ENCODE measurements around the gene SHH. TPM values are rescaled to one million over a fixed set of nuclear protein-coding genes. Genes with fewer than 3 reads are reported as not detected.

Gene SHH
- total and polyA plus RNA-seq, 2 of the 13 experiments (the other 11 are each of a cell fraction or from before 2014, with no cell fraction given) = 1.9 to 3.4 TPM

DNA sequence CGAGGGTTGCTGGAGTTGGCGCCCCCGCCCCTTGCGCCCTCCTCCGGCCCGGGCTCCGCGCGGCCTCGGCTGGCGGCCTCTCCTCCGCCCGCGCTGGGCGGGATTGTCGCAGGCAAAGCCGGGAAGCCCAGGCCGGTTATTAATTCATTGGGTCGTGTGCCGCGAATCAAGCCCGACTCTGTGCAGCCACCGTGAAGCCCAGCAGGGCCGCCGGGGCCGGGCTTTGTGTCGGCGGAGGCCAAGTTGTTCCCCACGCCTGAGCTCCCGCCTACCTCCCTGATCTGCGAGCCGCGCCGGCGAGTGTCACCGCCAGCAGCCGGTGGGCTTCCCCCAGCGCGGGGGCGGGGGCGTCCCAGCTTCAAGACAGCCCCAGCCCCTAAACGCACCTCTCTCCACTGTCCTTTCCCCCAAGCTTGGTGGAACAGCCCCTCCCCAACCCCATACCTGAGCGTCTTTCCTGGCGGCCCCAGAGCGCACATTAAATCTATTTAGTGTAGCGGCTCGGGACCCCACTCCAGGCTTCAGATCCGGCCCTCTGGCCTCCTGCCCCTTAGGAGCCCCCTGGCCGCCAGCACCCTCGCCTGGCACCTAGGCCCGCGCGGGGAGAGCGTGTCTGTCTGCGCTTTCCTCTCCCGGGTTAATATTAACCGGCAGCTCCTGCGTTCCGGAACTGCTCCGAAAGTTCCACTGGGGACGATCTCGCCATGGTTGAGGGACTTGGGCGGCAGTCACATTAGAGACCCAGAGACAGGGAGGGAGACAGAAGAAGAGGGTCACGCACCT is 3.5 kb downstream of the SHH start (continued):
- TF ChIP-seq, protein P1, sequence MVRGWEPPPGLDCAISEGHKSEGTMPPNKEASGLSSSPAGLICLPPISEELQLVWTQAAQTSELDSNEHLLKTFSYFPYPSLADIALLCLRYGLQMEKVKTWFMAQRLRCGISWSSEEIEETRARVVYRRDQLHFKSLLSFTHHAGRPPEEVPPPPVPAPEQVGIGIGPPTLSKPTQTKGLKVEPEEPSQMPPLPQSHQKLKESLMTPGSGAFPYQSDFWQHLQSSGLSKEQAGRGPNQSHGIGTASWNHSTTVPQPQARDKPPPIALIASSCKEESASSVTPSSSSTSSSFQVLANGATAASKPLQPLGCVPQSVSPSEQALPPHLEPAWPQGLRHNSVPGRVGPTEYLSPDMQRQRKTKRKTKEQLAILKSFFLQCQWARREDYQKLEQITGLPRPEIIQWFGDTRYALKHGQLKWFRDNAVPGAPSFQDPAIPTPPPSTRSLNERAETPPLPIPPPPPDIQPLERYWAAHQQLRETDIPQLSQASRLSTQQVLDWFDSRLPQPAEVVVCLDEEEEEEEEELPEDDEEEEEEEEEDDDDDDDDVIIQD (CRISPR knock-in tag; IDR thresholded peaks at IDR 0.05; ENCODE audit: low read depth) = no peak
- TF ChIP-seq FOSL2 (CRISPR knock-in tag; IDR thresholded peaks at IDR 0.05) = peak; percentile 43; the same call in 1 of the 2 replicates
- no peak for TF ChIP-seq ATF7 (IDR thresholded peaks at IDR 0.05)
- TF ChIP-seq ATF7 (CRISPR knock-in tag; IDR thresholded peaks at IDR 0.05) = no peak
- TF ChIP-seq ZNF724P (CRISPR knock-in tag; IDR thresholded peaks at IDR 0.05; ENCODE audit: borderline replicate concordance) = no peak
- TF ChIP-seq ZNF432 (CRISPR knock-in tag; IDR thresholded peaks at IDR 0.05; ENCODE audit: borderline replicate concordance) = no peak
- no peak for TF ChIP-seq NONO (IDR thresholded peaks at IDR 0.05)
- TF ChIP-seq NONO (CRISPR knock-in tag; conservative IDR thresholded peaks at IDR 0.05) = peak; percentile 63; the same call in 1 of the 2 replicates
- TF ChIP-seq ZZZ3 (CRISPR knock-in tag; IDR thresholded peaks at IDR 0.05; ENCODE audit: borderline replicate concordance) = no peak
- no peak for TF ChIP-seq SSRP1 (CRISPR knock-in tag; IDR thresholded peaks at IDR 0.05)
- TF ChIP-seq, protein P2, sequence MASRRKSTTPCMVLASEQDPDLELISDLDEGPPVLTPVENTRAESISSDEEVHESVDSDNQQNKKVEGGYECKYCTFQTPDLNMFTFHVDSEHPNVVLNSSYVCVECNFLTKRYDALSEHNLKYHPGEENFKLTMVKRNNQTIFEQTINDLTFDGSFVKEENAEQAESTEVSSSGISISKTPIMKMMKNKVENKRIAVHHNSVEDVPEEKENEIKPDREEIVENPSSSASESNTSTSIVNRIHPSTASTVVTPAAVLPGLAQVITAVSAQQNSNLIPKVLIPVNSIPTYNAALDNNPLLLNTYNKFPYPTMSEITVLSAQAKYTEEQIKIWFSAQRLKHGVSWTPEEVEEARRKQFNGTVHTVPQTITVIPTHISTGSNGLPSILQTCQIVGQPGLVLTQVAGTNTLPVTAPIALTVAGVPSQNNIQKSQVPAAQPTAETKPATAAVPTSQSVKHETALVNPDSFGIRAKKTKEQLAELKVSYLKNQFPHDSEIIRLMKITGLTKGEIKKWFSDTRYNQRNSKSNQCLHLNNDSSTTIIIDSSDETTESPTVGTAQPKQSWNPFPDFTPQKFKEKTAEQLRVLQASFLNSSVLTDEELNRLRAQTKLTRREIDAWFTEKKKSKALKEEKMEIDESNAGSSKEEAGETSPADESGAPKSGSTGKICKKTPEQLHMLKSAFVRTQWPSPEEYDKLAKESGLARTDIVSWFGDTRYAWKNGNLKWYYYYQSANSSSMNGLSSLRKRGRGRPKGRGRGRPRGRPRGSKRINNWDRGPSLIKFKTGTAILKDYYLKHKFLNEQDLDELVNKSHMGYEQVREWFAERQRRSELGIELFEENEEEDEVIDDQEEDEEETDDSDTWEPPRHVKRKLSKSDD (CRISPR knock-in tag; IDR thresholded peaks at IDR 0.05; ENCODE audit: low read depth) = 0 out of 2 replicates have a peak, but pooled peaks have one; percentile 5
- no peak for TF ChIP-seq ZNF788 (CRISPR knock-in tag; IDR thresholded peaks at IDR 0.05; ENCODE audit: borderline replicate concordance)
- TF ChIP-seq SP5 (CRISPR knock-in tag; IDR thresholded peaks at IDR 0.05; ENCODE audit: borderline replicate concordance, low read depth) = 0 out of 2 replicates have a peak, but pooled peaks have one; percentile 16
- TF ChIP-seq JUND (CRISPR knock-in tag; IDR thresholded peaks at IDR 0.05) = no peak
- no peak for TF ChIP-seq ZNF749 (CRISPR knock-in tag; IDR thresholded peaks at IDR 0.05; ENCODE audit: borderline replicate concordance)
- TF ChIP-seq RFXANK (CRISPR knock-in tag; IDR thresholded peaks at IDR 0.05) = no peak
- TF ChIP-seq ZNF530 (CRISPR knock-in tag; IDR thresholded peaks at IDR 0.05; ENCODE audit: low read depth) = no peak
- no peak for TF ChIP-seq JARID2 (CRISPR knock-in tag; IDR thresholded peaks at IDR 0.05; ENCODE audit: insufficient replicate concordance)
- no peak; the same call in 1 of the 2 replicates for TF ChIP-seq ZNF160 (CRISPR knock-in tag; IDR thresholded peaks at IDR 0.05)
- peak; percentile 6; the same call in 1 of the 2 replicates for TF ChIP-seq KLF12 (CRISPR knock-in tag; IDR thresholded peaks at IDR 0.05; ENCODE audit: borderline replicate concordance)
- no peak; the same call in none of the 2 replicates for TF ChIP-seq NRL (CRISPR knock-in tag; IDR thresholded peaks at IDR 0.05; ENCODE audit: borderline replicate concordance)
- no peak for TF ChIP-seq ZNF781 (CRISPR knock-in tag; IDR thresholded peaks at IDR 0.05; ENCODE audit: borderline replicate concordance, not compliant biosample characterization)
- TF ChIP-seq, protein P3, sequence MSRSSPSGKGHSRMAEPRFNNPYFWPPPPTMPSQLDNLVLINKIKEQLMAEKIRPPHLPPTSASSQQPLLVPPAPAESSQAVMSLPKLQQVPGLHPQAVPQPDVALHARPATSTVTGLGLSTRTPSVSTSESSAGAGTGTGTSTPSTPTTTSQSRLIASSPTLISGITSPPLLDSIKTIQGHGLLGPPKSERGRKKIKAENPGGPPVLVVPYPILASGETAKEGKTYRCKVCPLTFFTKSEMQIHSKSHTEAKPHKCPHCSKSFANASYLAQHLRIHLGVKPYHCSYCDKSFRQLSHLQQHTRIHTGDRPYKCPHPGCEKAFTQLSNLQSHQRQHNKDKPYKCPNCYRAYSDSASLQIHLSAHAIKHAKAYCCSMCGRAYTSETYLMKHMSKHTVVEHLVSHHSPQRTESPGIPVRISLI (CRISPR knock-in tag; IDR thresholded peaks at IDR 0.05; ENCODE audit: borderline replicate concordance) = no peak
- peak; percentile 52; the same call in 1 of the 2 replicates for TF ChIP-seq SNAI1 (CRISPR knock-in tag; IDR thresholded peaks at IDR 0.05; ENCODE audit: borderline replicate concordance)
- no peak for TF ChIP-seq TEAD2 (CRISPR knock-in tag; IDR thresholded peaks at IDR 0.05)
- no peak for TF ChIP-seq POLR2AphosphoS2 (IDR thresholded peaks at IDR 0.05; ENCODE audit: low read depth, low read length)

Measured in HepG2 (cell line).